Stimulated activated naive B cell treated with anti-CD40 and anti-IgM and Interleukin-4, amounts not matched to agents 10 μg/mL and 1 μg/mL and 100 μg/mL, for 72 hours (primary cell): ENCODE data around the gene ANKRD13A.

ENCODE experiments used
- ATAC-seq, 2 donors: fragments of 150-1000 bp; cut with Tn5 transposase; replicated peaks; 2 replicates each; pipeline ENCODE4 v1.10.0; 2021; ENCODE audit warnings: moderate library complexity in 1 of 2
- DNase-seq: peaks from one replicate; pipeline ENCODE4 v3.0.0; 2021
- H3K27ac Mint-ChIP-seq: one replicate; pipeline ENCODE4 v1.8.0; 2022; ENCODE audit warnings: mild to moderate bottlenecking, mixed read lengths
- H3K27me3 Mint-ChIP-seq, 2 donors: one replicate each; pipeline ENCODE4 v1.8.0; 2022; ENCODE audit warnings: mixed read lengths in 2 of 2
- H3K36me3 Mint-ChIP-seq, 2 donors: one replicate each; pipeline ENCODE4 v1.8.0; 2022; ENCODE audit warnings: mixed read lengths in 2 of 2, mild to moderate bottlenecking in 1 of 2
- H3K4me1 Mint-ChIP-seq, 2 donors: one replicate each; pipeline ENCODE4 v1.8.0; 2022; ENCODE audit warnings: mixed read lengths in 2 of 2, mild to moderate bottlenecking in 1 of 2
- H3K4me3 Mint-ChIP-seq, 2 donors: one replicate each; pipeline ENCODE4 v1.8.0; 2022; ENCODE audit warnings: mild to moderate bottlenecking in 2 of 2, mixed read lengths in 2 of 2, moderate library complexity in 1 of 2
- H3K9me3 Mint-ChIP-seq, 2 donors: one replicate each; pipeline ENCODE4 v1.8.0; 2022; ENCODE audit warnings: mixed read lengths in 2 of 2, mild to moderate bottlenecking in 1 of 2

Gene ANKRD13A

GRCh38 chr12:109998904-109999648 lies at the start of gene ANKRD13A:
Gene ANKRD13A (plus strand): TSS chr12:109999430. CDS start chr12:109999689, 259 bp downstream.
- DNase-seq (peak; percentile 89), ATAC-seq (peak; percentile 67 to 71)
- H3K36me3 Mint-ChIP-seq = peaks cover 15 to 17% of the 10 kb centered on the region in 2 donors
- H3K4me3 Mint-ChIP-seq = peak within 1 kb of the TSS; percentile 99
- H3K4me1 Mint-ChIP-seq = peaks cover 32 to 62% of the 10 kb centered on the region in 2 donors
- no peaks in the 10 kb centered on the region for H3K27me3 Mint-ChIP-seq
- H3K9me3 Mint-ChIP-seq = no peaks in the 10 kb centered on the region
- peak within 1 kb of the TSS; percentile 98 for H3K27ac Mint-ChIP-seq

DNA sequence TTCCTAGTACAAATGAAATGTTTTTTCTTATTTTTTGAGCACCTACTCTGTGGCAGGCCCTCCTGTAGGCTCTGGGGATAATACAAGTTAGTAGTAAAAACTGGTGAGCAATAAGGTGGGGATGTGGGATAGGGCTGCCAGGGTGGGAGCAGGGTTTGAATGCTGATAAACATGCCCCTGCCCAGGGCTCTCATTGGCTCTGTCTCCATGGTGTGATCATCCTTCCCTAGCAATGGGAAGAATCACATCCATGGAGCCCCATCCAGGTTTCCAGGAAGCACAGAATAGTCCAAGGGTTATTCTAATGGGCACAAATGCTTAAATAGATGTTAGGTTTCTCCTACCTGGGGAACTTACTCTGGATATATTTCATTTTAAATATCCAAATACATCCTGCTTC lies 48.6 kb upstream of the ANKRD13A start:
- no peak overlapping the region for H3K4me3 Mint-ChIP-seq
- peaks cover 47 to 71% of the 10 kb centered on the region in 2 donors for H3K36me3 Mint-ChIP-seq
- H3K4me1 Mint-ChIP-seq = peaks cover 37 to 52% of the 10 kb centered on the region in 2 donors
- H3K9me3 Mint-ChIP-seq = no peaks in the 10 kb centered on the region
- ATAC-seq = no peak
- peak overlapping the region; percentile 44 for H3K27ac Mint-ChIP-seq
- H3K27me3 Mint-ChIP-seq = no peaks in the 10 kb centered on the region
- no peak for DNase-seq

GRCh38 chr12:109951136-109951535 lies 48.1 kb upstream of the ANKRD13A start:
- H3K27me3 Mint-ChIP-seq = no peaks in the 10 kb centered on the region
- no peak for DNase-seq
- ATAC-seq = no peak
- H3K4me1 Mint-ChIP-seq = peaks cover 37 to 52% of the 10 kb centered on the region in 2 donors
- H3K36me3 Mint-ChIP-seq = peaks cover 47 to 73% of the 10 kb centered on the region in 2 donors
- H3K9me3 Mint-ChIP-seq = no peaks in the 10 kb centered on the region
- no peak overlapping the region for H3K4me3 Mint-ChIP-seq
- H3K27ac Mint-ChIP-seq = peak overlapping the region; percentile 44

DNA sequence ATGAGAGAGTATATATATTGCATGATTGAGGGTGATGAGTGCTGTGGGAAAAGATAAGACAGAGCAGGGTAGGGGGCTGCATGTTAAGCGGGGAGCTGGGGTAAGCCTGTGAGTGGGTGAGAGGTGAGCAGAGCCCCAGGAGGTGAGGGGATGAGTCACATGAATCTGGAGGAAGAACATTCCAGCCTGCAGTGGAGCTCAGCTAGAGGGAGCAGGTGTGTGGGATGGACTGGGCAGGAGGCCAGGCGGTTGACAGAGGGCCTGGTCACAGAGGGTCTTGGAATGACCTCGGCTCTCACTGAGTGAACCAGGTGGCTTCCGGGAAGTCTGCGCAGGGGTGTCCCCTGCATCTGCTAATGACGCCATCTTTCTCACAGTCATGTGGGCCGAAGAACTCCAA lies 47.5 kb upstream of the ANKRD13A start:
- peaks cover 33 to 48% of the 10 kb centered on the region in 2 donors for H3K4me1 Mint-ChIP-seq
- DNase-seq (no peak), ATAC-seq (no peak)
- no peaks in the 10 kb centered on the region for H3K27me3 Mint-ChIP-seq
- H3K36me3 Mint-ChIP-seq = peaks cover 44 to 73% of the 10 kb centered on the region in 2 donors
- H3K27ac Mint-ChIP-seq = peak overlapping the region; percentile 26
- H3K9me3 Mint-ChIP-seq = no peaks in the 10 kb centered on the region
- H3K4me3 Mint-ChIP-seq = no peak overlapping the region

DNA sequence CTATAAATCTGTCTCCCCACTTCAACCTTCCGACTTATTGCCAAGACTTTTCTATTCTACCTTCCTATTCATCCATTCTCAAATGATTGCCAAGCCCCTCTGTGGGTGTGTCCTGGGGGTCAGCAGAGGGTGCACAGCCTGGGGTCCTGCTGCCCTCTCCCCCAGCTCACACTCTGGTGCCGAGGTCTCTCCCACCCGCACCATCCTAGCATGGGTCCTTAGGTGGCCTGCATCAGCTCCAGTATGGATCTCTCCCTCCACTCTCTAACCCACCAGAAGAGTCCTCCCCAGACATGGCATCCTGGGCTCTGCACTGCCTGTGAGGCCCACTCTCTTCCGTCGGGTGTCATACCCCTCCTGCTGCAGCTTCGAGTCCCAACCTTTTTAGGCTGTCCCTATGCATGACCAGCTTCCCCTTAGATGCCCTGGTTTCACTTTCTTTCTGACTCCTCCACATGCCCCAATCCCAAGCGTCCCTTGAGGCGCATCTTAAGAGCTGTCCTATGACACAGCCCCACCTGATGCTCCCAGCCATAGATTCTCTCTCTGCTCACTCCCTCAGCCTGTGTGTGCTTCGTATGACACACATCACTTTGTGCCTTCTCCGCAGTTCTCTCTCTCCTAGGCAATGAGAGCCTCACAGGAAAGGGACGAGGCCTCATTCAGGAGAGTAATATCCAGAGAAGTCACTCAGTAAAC lies 46.9 kb upstream of the ANKRD13A start:
- H3K4me3 Mint-ChIP-seq = peak overlapping the region; percentile 9 to 36
- peaks cover 42 to 71% of the 10 kb centered on the region in 2 donors for H3K36me3 Mint-ChIP-seq
- H3K9me3 Mint-ChIP-seq = no peaks in the 10 kb centered on the region
- H3K4me1 Mint-ChIP-seq = peaks cover 28 to 42% of the 10 kb centered on the region in 2 donors
- ATAC-seq = peak; percentile 94 to 97
- peak; percentile 32 for DNase-seq
- peak overlapping the region; percentile 92 for H3K27ac Mint-ChIP-seq
- no peaks in the 10 kb centered on the region for H3K27me3 Mint-ChIP-seq

DNA sequence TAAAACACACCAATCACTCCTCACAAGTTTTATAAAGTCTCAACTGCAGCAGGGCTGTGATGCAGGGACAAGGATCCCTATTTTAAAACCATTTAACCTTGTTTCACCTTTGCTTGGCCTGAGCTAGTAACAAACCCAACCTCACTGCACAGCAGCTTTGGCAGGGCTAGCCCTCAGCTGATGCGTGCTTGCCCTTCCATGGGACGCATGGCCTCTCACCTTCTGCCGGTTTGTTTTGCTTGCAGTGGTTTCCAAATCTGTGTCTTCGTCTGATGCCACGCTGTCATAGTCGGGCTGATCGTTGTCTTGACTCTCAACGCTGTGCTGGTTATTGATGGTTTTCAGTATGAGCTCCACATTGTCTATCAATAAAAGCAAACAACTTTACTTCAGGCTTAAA lies 46.4 kb upstream of the ANKRD13A start:
- Mint-ChIP-seq H3K9me3 (no peaks in the 10 kb centered on the region), H3K4me1 (peaks cover 23 to 37% of the 10 kb centered on the region in 2 donors), H3K4me3 (peak overlapping the region in 1 of 2 donors; percentile 36), H3K36me3 (peaks cover 39 to 66% of the 10 kb centered on the region in 2 donors), H3K27me3 (no peaks in the 10 kb centered on the region), H3K27ac (peak overlapping the region; percentile 92)
- DNase-seq (no peak), ATAC-seq (no peak)

- H3K27ac Mint-ChIP-seq = peak overlapping the region; percentile 92
- no peak for ATAC-seq
- H3K27me3 Mint-ChIP-seq = no peaks in the 10 kb centered on the region
- DNase-seq = no peak
- H3K36me3 Mint-ChIP-seq = peaks cover 34 to 66% of the 10 kb centered on the region in 2 donors
- no peak overlapping the region for H3K4me3 Mint-ChIP-seq
- peaks cover 18 to 29% of the 10 kb centered on the region in 2 donors for H3K4me1 Mint-ChIP-seq
- no peaks in the 10 kb centered on the region for H3K9me3 Mint-ChIP-seq
Observed at GRCh38 chr12:109953656-109954055, 45.6 kb upstream of the ANKRD13A start.

GRCh38 chr12:109958374-109958773 lies 40.9 kb upstream of the ANKRD13A start:
- ATAC-seq = no peak
- no peak overlapping the region for H3K4me3 Mint-ChIP-seq
- no peak overlapping the region for H3K27ac Mint-ChIP-seq
- peaks cover 19 to 45% of the 10 kb centered on the region in 2 donors for H3K36me3 Mint-ChIP-seq
- peaks cover 2 to 3% of the 10 kb centered on the region in 2 donors for H3K4me1 Mint-ChIP-seq
- H3K27me3 Mint-ChIP-seq = no peaks in the 10 kb centered on the region
- DNase-seq = no peak
- H3K9me3 Mint-ChIP-seq = no peaks in the 10 kb centered on the region

- no peaks in the 10 kb centered on the region for H3K27me3 Mint-ChIP-seq
- ATAC-seq = no peak
- H3K9me3 Mint-ChIP-seq = no peaks in the 10 kb centered on the region
- H3K27ac Mint-ChIP-seq = no peak overlapping the region
- H3K36me3 Mint-ChIP-seq = peaks cover 13 to 46% of the 10 kb centered on the region in 2 donors
- DNase-seq = no peak
- no peak overlapping the region for H3K4me3 Mint-ChIP-seq
- H3K4me1 Mint-ChIP-seq = no peaks in the 10 kb centered on the region
Observed at GRCh38 chr12:109959411-109960093, 39.7 kb upstream of the ANKRD13A start.

- no peak for ATAC-seq
- peak overlapping the region; percentile 33 for H3K27ac Mint-ChIP-seq
- H3K4me1 Mint-ChIP-seq = no peaks in the 10 kb centered on the region
- H3K36me3 Mint-ChIP-seq = peaks cover 12 to 51% of the 10 kb centered on the region in 2 donors
- DNase-seq = no peak
- no peak overlapping the region for H3K4me3 Mint-ChIP-seq
- H3K27me3 Mint-ChIP-seq = no peaks in the 10 kb centered on the region
- H3K9me3 Mint-ChIP-seq = no peaks in the 10 kb centered on the region
Observed at GRCh38 chr12:109961201-109961600, 38.0 kb upstream of the ANKRD13A start.

DNA sequence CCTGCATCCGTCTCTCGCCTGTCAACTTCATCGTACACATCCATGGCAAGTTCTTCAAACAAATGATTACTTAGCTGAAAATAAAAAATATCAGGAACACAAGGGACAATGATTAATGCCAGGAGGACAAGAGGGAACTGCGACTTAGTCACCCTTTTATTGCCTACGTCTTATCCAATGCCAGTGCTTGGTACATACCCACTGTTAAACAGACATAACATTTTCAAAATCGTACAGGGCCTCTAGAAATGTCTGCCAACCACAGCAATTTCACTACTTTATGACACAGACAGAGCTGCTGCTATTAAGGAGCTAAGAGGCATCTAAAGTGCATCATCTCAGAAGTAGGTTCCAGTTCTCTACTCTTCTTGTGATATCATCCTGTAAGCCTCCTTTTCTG lies 37.6 kb upstream of the ANKRD13A start:
- H3K27me3 Mint-ChIP-seq = no peaks in the 10 kb centered on the region
- H3K9me3 Mint-ChIP-seq = no peaks in the 10 kb centered on the region

GRCh38 chr12:109962398-109962797 lies 36.8 kb upstream of the ANKRD13A start:
- peaks cover 13 to 50% of the 10 kb centered on the region in 2 donors for H3K36me3 Mint-ChIP-seq
- DNase-seq (no peak), ATAC-seq (no peak)
- no peaks in the 10 kb centered on the region for H3K9me3 Mint-ChIP-seq
- no peak overlapping the region for H3K27ac Mint-ChIP-seq
- H3K4me3 Mint-ChIP-seq = no peak overlapping the region
- H3K27me3 Mint-ChIP-seq = no peaks in the 10 kb centered on the region
- H3K4me1 Mint-ChIP-seq = peaks cover 0 to 1% of the 10 kb centered on the region in 2 donors

More for the DNA sequence above, 37.6 kb upstream of the ANKRD13A start:
- H3K4me1 Mint-ChIP-seq = no peaks in the 10 kb centered on the region
- no peak for DNase-seq
- H3K4me3 Mint-ChIP-seq = no peak overlapping the region
- no peak for ATAC-seq
- no peak overlapping the region for H3K27ac Mint-ChIP-seq
- H3K36me3 Mint-ChIP-seq = peaks cover 15 to 51% of the 10 kb centered on the region in 2 donors

DNA sequence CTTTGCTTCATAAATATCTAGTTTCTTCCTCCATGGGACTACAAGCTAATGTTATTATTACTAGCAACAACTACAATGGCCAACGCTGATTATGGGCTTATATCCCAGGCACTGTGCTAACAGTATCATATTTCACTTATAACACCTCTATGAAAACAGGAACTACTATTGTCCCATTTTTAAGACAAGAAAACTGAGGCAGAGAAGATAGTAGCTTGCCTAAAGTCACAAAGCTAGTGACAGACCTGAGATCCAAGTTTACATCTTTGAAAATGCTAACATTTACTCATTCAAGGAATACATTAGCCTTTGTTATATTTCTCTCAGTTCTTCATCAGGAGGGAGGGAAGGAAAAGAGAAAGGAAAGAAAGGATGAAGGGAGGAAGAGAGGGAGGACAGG lies 35.9 kb upstream of the ANKRD13A start:
- H3K36me3 Mint-ChIP-seq = peaks cover 15 to 50% of the 10 kb centered on the region in 2 donors
- H3K27ac Mint-ChIP-seq = peak overlapping the region; percentile 37
- peaks cover 3 to 8% of the 10 kb centered on the region in 2 donors for H3K4me1 Mint-ChIP-seq
- no peak for ATAC-seq
- H3K9me3 Mint-ChIP-seq = no peaks in the 10 kb centered on the region
- no peak for DNase-seq
- H3K4me3 Mint-ChIP-seq = no peak overlapping the region
- no peaks in the 10 kb centered on the region for H3K27me3 Mint-ChIP-seq

GRCh38 chr12:109963743-109964429 lies 35.3 kb upstream of the ANKRD13A start:
- H3K4me3 Mint-ChIP-seq = no peak overlapping the region
- no peaks in the 10 kb centered on the region for H3K27me3 Mint-ChIP-seq
- no peak overlapping the region for H3K27ac Mint-ChIP-seq
- H3K9me3 Mint-ChIP-seq = no peaks in the 10 kb centered on the region
- H3K36me3 Mint-ChIP-seq = peaks cover 15 to 48% of the 10 kb centered on the region in 2 donors
- H3K4me1 Mint-ChIP-seq = peaks cover 3 to 8% of the 10 kb centered on the region in 2 donors
- no peak for ATAC-seq
- DNase-seq = no peak
